Measurements from ENCODE around the gene PDGFD. TPM values are rescaled to one million over a fixed set of nuclear protein-coding genes. Genes with fewer than 3 reads are reported as not detected.

PDGFD gene
- total RNA-seq, 4 donors from 2014 or later: 4.4 to 7.2 (median 5.2) TPM

GRCh38 chr11:103953797-103954486 is 210.0 kb downstream of the PDGFD start:
- TF ChIP-seq EP300 (IDR thresholded peaks at IDR 0.05) (no peak), POLR2AphosphoS5 (IDR thresholded peaks at IDR 0.05) (no peak), POLR2A (IDR thresholded peaks at IDR 0.05) (no peak), CTCF (IDR thresholded peaks at IDR 0.05) (no peak)
- H3K4me1 ChIP-seq: no peaks in the 10 kb centered on the region
- no peak for DNase-seq (ENCODE audit: low spot score in 2 of 2)
- no peaks in the 10 kb centered on the region for H3K9me3 ChIP-seq
- H3K36me3 ChIP-seq: no peaks in the 10 kb centered on the region
- H3K27ac ChIP-seq: no peak overlapping the region
- H3K4me3 ChIP-seq: no peak overlapping the region
- 69% methylated on average over 5 of the region's 5 CpGs for WGBS
- no peaks in the 10 kb centered on the region for H3K27me3 ChIP-seq

GRCh38 chr11:103949781-103950180 is 214.2 kb downstream of the PDGFD start:
- H3K27me3 ChIP-seq: no peaks in the 10 kb centered on the region
- no peaks in the 10 kb centered on the region for H3K4me1 ChIP-seq
- H3K9me3 ChIP-seq: no peaks in the 10 kb centered on the region
- no peaks in the 10 kb centered on the region for H3K36me3 ChIP-seq
- TF ChIP-seq POLR2A (IDR thresholded peaks at IDR 0.05) (no peak), POLR2AphosphoS5 (IDR thresholded peaks at IDR 0.05) (no peak), CTCF (IDR thresholded peaks at IDR 0.05) (no peak), EP300 (IDR thresholded peaks at IDR 0.05) (no peak)
- DNase-seq (ENCODE audit: low spot score in 2 of 2): no peak
- no peak overlapping the region for H3K27ac ChIP-seq
- 95% methylated on average over 5 of the region's 5 CpGs for WGBS
- no peak overlapping the region for H3K4me3 ChIP-seq

GRCh38 chr11:103948187-103948763 is 215.7 kb downstream of the PDGFD start:
- TF ChIP-seq POLR2A (IDR thresholded peaks at IDR 0.05): no peak
- no peak for TF ChIP-seq POLR2AphosphoS5 (IDR thresholded peaks at IDR 0.05)
- TF ChIP-seq EP300 (IDR thresholded peaks at IDR 0.05): no peak
- no peak for TF ChIP-seq CTCF (IDR thresholded peaks at IDR 0.05)
- H3K27me3 ChIP-seq: no peaks in the 10 kb centered on the region
- no peak overlapping the region for H3K27ac ChIP-seq
- no peaks in the 10 kb centered on the region for H3K36me3 ChIP-seq
- no peaks in the 10 kb centered on the region for H3K4me1 ChIP-seq
- 69% methylated on average over 2 of the region's 2 CpGs for WGBS
- H3K4me3 ChIP-seq: no peak overlapping the region
- DNase-seq (ENCODE audit: low spot score in 2 of 2): no peak
- no peaks in the 10 kb centered on the region for H3K9me3 ChIP-seq

- WGBS: 48% methylated on average over 2 of the region's 2 CpGs
- Histone ChIP-seq H3K4me3 (no peak overlapping the region), H3K4me1 (no peaks in the 10 kb centered on the region), H3K9me3 (no peaks in the 10 kb centered on the region), H3K27ac (no peak overlapping the region), H3K27me3 (no peaks in the 10 kb centered on the region), H3K36me3 (no peaks in the 10 kb centered on the region)
- no peak for DNase-seq (ENCODE audit: low spot score in 2 of 2)
- TF ChIP-seq CTCF (IDR thresholded peaks at IDR 0.05) (no peak), POLR2AphosphoS5 (IDR thresholded peaks at IDR 0.05) (no peak)
These were observed 216.4 kb downstream of the PDGFD start for GRCh38 chr11:103947546-103947919.

- no peak overlapping the region for H3K4me3 ChIP-seq
- 81% methylated on average over 3 of the region's 3 CpGs for WGBS
- TF ChIP-seq EP300 (IDR thresholded peaks at IDR 0.05) (no peak), POLR2AphosphoS5 (IDR thresholded peaks at IDR 0.05) (no peak), CTCF (IDR thresholded peaks at IDR 0.05) (no peak), POLR2A (IDR thresholded peaks at IDR 0.05) (no peak)
- no peaks in the 10 kb centered on the region for H3K9me3 ChIP-seq
- no peak overlapping the region for H3K27ac ChIP-seq
- no peaks in the 10 kb centered on the region for H3K36me3 ChIP-seq
- DNase-seq (ENCODE audit: low spot score in 2 of 2): no peak
- H3K4me1 ChIP-seq: no peaks in the 10 kb centered on the region
- no peaks in the 10 kb centered on the region for H3K27me3 ChIP-seq
These were observed 217.0 kb downstream of the PDGFD start for GRCh38 chr11:103946793-103947545.
